Esophagus muscularis mucosa (tissue), 3 donors: ENCODE results near the gene ATP6AP1.

Experiments
- POLR2AphosphoS5 ChIP-seq, 2 donors: sonication (generic); formaldehyde crosslinking; IDR thresholded peaks; one replicate each; pipeline ENCODE4 v1.6.1; 2017; ENCODE audit warnings: antibody characterized with exemption in 2 of 2
- TF ChIP-seq, protein P1 (sequence below), 3 experiments: fragments of 200-600 bp in 2 of 3; fragments of 450-650 bp in 1 of 3; sonication (generic) in 2 of 3; IDR thresholded peaks; one replicate each; pipeline ENCODE4 v1.5.1; 2017 to 2019; ENCODE audit warnings: antibody characterized with exemption in 3 of 3, mild to moderate bottlenecking in 2 of 3, moderate library complexity in 1 of 3

- TF ChIP-seq POLR2AphosphoS5 (IDR thresholded peaks at IDR 0.05) = no peak
- TF ChIP-seq, protein P1, sequence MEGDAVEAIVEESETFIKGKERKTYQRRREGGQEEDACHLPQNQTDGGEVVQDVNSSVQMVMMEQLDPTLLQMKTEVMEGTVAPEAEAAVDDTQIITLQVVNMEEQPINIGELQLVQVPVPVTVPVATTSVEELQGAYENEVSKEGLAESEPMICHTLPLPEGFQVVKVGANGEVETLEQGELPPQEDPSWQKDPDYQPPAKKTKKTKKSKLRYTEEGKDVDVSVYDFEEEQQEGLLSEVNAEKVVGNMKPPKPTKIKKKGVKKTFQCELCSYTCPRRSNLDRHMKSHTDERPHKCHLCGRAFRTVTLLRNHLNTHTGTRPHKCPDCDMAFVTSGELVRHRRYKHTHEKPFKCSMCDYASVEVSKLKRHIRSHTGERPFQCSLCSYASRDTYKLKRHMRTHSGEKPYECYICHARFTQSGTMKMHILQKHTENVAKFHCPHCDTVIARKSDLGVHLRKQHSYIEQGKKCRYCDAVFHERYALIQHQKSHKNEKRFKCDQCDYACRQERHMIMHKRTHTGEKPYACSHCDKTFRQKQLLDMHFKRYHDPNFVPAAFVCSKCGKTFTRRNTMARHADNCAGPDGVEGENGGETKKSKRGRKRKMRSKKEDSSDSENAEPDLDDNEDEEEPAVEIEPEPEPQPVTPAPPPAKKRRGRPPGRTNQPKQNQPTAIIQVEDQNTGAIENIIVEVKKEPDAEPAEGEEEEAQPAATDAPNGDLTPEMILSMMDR (IDR thresholded peaks at IDR 0.05) = no peak
Observed at GRCh38 chrX:154430916-154431315, 2.4 kb downstream of the ATP6AP1 start.
